NCI-H2107 treated with DMSO at 0.1 percent for 48 hours (cell line): Measurements from ENCODE around the gene TMEM255A.
A peak's percentile ranks its signal among the peaks of the same experiment; 100 is the strongest.

Experiments used
- DNase-seq: peaks from one replicate; lab custom pipeline; 2025; ENCODE audit not compliant: unreplicated experiment; lab: John Stamatoyannopoulos, UW

TMEM255A gene

DNA sequence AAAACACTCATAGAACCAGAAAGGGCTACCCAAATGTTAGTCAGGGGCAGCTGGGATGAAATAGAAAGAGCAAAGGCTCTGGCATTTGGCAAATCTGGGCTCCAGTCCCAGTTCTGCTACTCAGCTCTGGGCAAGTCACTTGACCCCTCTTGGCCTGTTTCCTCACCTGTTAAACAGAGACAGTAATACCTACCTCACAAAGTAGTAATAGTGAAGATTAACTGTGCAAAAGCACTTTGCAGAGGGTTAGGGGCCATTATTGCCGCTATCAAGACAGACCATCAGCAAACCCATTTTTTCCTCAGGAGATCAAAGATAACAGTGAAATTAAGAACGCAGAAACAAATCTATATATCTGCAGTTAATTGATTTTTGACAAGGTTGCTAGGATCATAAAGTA is 40.0 kb downstream of the TMEM255A start:
- no peak for DNase-seq

DNA sequence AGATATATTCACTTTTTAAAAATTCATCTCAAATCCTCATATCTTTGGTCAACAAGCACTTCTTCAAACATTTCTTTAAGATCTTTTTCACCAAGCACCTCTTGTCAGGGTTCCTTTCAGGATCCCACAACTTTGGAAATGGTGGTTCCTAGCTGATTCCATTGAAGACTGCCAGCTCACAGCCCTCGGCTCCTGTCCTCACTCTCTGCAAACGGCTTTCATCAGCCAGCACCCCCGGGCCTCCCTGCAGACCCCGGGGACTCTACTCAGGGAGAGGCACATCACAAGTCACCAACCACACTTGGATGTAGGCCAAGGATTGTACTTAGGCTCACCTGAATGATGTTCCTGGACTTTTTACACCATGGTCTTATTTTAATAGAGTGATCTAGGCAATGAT is 40.7 kb downstream of the TMEM255A start:
- no peak for DNase-seq

DNA sequence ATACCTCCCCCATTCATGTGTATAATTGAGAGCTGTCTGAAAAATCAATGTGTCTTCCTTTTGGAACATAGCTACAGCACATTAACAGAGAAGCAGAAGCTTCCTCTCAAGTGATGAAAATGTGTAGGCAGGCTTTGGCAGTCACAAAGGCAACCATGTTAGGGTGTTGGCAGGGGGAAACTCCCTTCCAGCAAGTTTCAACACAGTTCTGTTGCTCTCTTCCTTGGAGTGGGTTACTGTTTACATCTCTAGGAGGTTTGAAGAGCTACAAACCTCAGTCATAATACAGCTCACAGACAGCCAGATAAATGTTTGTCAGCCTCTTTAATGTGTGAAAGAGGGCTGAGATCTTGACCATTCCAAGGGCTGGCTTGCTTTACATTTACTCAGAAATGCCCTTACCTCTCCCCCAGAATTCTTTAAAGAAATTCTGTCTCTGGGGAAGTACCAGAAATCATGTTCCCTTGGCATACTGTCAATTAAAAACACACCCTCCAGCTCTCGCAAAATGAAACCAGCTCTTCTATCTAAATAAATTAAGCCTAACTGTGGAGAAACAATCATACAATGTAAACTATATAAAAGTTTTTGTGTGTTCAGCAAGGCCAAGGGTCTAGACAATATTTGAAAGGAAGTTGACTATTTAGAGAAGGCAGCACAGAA is 41.8 kb downstream of the TMEM255A start:
- DNase-seq, result no peak

DNA sequence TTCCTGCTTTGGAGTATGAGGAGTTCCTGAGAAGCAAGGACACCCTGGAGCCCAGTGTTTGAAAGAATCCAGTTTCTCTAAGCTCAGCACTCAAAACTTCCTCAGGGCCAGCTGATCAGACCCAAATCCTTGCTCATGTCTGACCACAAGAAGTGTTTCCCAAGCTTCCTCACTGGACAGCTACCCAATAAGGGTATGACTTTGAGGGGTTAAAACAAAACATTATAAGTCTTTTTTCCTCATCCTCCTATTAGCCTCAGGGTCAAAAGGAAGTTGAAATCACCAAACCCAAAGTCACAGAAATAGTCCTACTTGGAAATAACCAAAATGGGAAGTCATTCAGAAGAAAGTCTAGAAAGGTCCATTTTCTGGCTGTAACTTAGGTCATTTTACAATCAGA is 46.9 kb downstream of the TMEM255A start:
- no peak for DNase-seq

DNA sequence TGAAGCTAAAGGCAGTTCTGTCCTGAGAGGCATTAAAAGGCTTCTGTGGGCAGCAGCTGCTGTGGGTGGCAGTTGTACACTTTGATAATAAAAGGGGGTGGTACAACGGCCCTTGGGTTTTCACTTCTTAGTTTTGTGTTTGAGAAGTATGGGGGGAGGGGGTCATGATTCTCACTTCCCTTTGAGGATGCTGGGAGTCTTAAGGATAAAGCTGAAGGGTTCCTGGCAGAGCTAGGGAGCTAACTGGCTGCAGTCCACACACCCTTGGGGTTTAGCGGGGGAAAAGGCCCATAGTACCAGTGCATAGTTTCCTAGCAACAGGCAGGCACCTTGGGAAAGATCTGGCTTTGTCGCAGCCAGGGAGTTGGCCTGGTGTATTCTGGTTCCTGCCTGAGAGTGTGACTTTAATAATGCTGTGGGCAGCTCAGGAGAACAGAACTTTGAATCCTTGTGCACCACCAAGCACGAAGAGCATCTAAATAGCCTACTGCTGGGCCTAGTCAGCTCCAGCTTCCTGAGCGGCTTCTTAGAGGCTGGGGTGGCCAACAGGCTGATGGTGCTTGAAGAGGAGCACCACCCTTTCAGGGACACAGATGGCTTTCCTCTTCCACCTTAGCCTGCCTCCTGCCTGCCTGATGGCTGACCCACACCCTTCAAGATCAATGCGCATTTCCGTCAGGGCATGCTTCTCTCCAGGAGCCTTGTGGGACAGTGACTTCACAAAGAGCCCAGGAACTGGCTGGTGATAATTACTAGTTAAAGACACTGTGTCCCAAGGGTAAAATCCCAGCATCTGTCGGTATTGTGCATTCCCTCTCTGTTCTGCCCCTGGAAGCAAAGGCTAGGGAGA is 48.2 kb downstream of the TMEM255A start:
- peak; percentile 43 for DNase-seq

DNA sequence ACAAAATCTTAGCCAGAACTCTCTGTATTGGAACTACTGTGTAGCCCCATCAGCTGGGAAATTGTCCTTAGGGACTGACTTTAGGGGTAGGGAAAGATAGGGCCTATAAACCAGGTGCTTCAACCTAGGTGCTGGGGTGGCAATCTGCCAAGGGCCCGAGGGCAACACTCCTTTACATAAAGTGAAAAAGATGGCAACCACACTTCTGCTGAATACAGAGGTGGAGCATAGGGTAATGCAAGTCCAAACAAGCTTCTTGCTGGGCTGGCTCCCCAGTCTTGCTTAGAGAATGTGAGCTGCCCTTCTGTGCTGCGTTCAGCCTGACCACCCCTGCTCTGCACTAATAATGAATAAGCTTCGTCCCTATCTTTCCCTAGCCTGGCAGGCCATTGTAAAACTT is 50.9 kb downstream of the TMEM255A start:
- DNase-seq, result peak; percentile 80

DNA sequence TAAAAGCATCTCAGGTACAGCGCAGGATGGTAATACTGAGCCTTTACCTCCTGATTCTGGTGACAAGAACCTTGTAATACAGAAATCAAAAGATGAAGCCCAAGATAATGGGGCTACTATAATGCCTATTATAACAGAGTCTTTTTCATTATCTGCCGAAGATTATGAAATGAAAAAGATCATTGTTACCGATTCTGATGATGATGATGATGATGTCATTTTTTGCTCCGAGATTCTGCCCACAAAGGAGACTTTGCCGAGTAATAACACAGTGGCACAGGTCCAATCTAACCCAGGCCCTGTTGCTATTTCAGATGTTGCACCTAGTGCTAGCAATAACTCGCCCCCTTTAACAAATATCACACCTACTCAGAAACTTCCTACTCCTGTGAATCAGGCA is 57.5 kb downstream of the TMEM255A start:
- no peak for DNase-seq

DNA sequence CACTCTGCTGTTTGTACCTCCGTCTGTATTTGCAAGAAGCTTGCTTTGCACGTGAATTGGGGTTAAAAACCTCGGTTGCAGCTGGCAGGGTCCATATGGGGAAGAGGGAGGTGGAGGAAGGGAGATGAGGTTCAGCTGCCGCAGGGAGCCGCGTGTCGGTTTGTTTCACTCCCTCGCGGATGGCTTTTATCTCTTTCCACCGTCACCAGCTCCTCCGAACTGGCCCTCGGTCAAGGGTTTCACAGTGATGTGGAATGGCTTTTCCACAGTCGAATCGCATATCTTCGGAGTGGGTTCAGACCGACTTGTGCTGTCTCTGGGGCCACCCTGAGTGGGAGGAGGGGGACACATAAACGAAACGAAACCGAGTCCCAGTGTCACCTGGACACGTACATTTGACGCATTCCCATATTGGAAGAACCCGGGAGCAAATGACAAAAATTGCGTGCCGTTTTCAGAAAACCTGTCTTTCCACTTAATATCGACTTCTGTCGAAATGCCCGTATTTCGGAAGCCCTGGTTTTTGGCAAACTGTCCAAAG is 59.7 kb downstream of the TMEM255A start:
- peak; percentile 13 for DNase-seq

DNA sequence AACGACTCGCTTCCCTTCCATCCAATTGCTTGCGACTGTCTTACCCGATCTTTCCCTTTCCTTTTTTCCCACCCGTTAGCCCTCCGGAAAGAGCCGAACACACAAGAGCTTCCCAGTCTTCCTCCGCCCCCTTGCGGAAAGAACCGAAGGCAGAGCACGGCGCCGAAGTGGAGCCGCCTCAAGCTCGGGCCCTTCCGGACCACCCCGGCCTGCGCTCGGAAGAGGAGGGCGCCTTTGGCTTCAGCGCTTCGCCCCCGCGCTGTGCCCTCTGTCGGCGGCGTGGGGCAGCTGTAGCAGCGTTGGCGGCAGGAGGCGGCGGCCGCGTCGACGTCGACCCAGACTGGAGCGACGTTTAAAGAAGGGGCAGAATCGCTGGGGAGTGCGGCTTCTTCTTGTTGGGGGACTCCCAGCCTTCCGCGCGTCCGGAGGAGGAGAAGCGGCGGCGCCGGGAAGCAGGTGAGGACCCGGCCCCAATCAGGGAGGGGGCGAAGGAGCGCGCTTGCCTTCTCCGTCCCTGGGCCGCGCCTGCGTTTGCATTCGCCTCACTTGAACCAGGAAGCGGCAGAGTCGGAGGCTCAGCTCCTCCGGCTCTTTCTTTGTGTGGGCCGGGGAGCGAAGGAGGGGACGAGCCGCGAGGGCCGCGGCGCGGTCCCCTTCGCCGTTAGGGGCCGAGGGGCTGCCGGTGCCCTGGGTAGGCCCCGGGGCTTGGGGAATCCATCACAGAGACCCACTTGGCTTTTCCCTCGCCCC is 60.6 kb downstream of the TMEM255A start, which contains the start of gene ZBTB33:
TSS of gene ZBTB33 (plus strand) at position 291 of the 750 bp plus-strand sequence. CDS start 2,604 bp downstream, outside the sequence.
- DNase-seq, result peak; percentile 97

DNA sequence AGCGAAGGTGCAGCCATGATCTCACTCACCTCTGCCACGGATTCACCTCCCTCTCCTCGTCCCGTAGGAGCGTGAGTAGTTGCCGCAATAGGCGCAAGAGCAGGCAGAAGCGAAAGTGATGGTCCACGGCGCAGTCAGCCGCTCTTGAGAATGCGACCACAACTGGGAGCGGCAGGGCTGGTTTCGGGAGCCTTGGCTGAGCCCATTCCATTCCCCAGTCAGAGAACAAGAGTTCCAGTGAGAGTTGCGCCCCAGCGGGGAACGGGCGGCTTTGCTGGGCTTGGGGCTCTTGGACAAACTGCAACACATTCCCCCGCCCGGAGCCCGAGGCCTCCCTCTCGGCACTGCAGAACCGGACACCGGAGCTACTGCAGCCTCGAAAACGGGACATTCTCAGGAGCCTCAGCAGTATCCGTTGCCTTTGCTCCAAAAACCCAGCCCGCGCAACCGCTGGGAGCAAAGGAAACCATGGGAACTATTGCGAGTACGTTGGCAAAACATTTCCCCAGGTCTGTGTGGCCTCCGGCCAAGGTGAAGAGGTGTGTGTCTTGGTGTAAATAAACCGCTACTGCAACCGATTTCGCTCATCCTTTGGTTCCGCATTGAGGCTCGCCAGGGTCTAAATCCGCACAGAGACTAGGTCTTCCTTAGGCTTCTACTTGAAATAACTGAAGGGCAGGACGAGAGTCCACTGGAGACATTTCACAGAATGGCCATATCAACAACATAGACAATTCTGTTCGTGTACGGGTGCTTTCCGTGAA is 66.3 kb downstream of the TMEM255A start:
- peak; percentile 65 for DNase-seq

DNA sequence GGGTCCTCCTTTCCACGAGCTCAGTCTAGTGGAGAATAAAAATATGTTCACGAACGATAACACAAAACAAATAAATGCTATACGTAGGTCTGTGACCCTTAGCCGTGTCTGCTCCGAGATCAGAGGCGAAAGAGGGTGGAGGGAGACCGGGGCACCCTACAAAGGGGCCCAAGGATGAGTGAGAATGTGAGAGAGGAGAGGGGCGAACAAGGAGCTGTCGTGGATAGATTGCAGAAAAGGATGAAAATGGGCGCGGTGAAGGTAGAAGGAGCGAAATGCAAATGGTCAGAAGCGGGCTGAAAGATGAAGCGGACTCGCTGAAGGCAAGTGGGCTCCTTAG is 66.9 kb downstream of the TMEM255A start:
- DNase-seq, result no peak

DNA sequence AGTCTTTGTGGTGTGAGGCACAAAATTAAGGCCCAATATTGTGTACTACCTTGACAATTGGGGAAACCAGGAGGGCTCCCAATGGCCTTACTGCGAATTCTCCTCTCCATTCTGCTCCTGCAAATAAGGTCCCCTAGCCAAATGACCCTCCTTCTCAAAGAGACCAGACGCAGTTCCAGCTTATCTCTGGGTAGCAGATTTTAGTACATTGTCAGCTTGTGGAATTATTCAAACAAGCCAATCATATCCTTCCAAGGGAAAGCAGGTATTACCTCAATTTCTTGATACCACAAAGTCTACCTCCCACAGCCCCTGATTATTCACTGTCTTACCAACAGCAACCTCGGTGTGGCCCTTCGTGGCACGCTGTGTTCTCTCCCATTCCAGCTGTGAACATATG is 68.4 kb downstream of the TMEM255A start:
- DNase-seq, result no peak

DNA sequence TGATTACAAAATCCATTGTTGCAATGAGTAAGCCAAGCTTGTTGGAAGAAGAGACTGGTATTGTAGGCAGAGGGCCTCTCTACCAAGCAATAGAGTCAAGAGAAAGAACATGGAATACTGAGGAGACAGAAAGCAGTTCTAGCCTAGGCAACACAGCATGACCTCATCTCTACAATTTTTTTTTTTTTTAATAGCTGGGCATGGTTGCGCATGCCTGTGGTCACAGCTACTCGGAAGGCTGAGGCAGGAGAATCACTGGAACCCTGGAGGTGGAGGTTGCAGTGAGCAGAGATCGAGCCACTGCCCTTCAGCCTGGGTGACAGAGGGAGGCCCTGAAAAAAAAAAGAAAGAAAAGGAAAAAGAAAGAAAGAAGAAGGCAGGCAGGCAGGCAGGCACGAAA is 72.3 kb downstream of the TMEM255A start:
- DNase-seq, result no peak

DNA sequence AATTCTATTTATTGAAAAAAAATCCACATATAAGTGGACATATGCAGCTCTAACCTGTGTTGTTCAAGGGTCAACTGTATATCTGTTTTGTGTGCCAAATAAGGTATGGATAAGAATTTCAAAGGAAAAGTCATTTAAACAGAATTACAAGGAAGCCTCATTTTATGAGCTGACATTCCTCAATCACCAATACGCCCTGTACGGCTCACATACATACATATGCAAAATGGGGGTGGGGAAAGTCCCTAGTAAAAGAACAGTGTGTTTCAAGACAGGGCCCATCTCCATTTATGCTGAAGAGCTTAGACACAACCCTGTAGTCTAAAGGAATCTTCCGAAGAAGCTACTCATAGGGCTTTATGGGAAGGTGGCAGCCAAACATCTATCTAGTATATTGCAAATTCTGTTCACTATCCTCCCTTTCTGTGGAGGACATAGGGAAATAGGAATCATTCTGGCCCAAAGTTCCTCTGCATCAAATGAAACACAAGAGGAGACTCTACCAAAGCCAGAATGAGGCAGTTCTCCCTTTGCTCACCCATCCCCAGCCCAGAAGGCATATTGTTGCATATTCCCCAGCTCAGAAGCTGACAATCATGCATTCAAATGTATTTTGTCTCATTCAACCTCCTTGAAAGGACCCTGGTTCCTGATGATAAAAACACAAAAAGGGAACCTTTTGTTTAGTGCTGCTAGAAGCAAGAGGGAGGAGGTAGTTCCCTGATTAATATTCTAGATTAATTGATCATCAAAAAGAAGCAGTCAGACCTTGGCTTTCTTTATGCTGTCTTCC is 74.4 kb downstream of the TMEM255A start:
- DNase-seq, result no peak

DNA sequence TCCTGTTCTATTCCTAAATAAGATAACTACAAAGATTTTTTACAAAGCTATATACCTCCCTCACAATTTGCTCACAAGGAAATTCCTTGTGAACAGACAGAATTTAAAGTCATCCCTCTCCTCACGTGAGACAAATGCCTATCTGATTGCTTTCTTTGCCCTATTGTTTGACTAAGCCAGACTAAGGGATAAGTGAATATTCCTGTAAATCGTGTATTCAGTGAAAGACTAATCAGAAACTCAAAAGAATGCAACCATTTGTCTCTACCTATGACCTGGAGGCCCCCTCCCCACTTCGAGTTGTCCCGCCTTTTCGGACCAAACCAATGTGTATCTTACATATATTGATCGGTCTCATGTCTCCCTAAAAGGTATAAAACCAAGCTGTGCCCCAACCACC is 76.0 kb downstream of the TMEM255A start:
- DNase-seq, result no peak

DNA sequence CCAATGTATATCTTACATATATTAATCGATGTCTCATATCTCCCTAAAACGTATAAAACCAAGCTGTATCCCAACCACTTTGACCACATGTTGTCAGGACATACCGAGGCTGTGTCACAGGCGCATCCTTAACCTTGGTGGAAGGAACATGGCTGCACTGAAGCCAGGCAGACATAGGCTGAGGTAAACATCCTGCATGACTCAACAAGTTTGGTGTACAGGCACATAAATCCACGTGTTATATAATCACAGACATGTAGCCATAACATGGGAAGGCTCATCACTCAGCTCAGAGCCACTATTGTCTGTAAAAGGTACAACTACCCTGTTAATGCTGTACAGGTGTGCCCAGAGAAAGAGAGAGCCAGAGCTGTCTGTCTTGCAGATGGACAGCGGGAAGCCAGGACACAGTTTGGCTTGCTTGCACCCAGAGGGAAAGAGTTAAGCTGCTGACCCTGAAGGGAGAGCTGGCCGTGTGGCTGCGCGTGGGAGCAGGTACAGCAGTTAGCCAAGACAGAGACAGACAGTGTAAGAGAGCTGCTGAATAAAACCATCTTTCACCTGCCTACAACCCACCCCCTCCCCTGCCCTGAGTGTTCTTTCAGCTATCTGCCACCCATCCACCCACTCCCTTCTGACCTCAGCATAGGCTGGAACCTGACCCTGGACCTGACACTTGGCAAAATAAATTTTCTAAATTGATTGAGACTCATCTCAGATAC is 82.9 kb downstream of the TMEM255A start:
- DNase-seq, result no peak

DNA sequence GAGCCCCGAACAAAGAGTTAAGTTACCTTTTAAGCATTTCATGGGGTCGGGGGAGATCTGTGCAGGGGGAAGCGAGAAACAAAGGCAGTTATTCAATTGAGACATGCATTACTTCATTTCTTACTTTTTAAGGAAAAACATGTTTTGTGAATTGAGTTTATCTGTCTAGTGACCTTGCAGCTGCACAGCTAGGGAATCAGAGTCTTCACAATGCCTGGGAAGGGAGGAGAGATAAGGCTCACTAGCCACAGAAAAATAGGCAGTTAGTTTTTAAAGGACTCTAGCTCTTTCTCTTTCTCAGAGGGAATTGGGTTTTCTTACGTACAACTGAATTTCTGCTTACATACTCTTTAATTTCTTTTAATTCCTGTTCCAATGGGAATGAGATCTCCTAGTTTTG is 86.9 kb downstream of the TMEM255A start:
- no peak for DNase-seq

DNA sequence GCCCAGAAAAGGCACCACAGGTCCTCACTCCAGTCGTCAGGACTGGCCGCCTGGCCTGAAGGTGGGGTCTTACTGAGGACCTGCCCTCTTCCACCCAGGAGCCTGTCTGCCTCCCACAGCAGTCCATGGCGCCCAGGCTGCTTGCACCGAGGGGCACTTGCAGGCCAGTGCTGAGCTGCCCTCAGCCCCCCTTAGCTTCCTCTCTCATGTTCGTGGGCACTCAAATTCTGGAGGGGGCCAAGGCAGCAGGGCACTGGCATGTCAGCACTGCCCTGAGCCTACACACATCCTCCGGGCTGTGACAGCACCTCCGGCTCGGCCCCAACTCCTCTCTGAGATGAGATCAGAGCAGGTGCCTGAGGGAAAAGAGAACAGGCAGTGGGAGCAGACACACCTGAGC is 87.9 kb downstream of the TMEM255A start:
- DNase-seq, result no peak
